Non-pigmented ciliary epithelial cell (primary cell): ENCODE measurements around the gene UGP2.
"Not testable (repeated sequence)": the region's sequence is repeated elsewhere in the genome, so short reads cannot be mapped to it uniquely, and the experiment has no call there.

Experiments
- DNase-seq: peaks from one replicate; pipeline ENCODE4 v3.0.0-alpha.2; 2010; ENCODE audit warnings: low read depth

Gene UGP2

DNA sequence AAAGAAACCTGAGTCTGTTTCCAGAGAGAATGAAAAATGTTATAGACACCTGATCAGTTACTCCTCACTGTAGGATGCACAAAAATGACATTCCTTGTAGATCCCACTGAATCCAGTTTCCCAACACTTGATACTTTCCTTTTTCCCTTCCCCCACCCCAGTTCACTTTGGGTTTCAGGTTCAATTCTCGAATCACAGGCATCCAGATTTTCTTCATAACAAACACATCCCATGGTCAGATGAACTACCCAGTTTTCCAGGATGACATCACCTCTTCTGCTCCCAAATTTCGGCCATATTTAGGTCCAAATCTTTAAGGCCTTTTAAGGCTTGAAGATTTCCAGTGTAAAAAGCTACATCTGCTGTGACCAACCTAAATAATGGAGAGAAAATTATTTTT lies 51.5 kb downstream of the UGP2 start:
- DNase-seq, result no peak

DNA sequence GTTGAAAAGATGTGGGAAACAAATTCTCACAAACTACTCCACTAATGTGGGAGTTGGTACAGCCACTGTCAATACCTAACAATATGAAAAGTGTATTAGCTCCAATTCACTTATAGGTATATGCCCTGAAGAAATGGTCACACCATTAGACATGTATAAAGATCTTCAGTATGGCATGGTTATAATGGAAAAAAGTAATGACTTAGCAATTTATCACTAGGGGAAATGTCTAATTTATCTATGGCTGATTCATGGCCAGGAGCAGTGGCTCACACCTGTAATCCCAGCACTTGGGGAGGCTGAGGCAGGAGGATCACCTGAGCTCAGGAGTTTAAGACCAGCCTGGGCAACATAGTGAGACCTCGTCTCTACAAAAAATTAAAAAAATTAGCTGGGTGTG lies 52.5 kb downstream of the UGP2 start:
- DNase-seq, result no peak

DNA sequence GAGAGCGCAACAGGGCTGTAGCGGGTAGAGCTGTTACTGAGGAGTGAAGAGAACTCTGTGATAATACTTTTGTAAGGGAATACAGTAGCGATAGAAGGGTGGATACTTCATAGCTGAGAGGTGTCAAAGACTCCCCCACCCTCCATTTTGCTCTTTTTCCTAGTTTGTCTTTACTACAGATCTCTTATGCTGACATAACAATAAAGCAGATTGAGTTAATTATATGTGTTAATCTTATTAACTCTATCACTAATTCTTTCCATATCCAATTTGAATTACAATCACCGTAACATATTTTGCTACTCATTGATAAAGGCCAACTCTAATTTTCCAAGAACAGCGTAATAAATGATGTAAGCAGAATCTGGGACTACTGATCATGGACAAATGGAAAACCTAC lies 57.1 kb downstream of the UGP2 start:
- DNase-seq, result no peak

DNA sequence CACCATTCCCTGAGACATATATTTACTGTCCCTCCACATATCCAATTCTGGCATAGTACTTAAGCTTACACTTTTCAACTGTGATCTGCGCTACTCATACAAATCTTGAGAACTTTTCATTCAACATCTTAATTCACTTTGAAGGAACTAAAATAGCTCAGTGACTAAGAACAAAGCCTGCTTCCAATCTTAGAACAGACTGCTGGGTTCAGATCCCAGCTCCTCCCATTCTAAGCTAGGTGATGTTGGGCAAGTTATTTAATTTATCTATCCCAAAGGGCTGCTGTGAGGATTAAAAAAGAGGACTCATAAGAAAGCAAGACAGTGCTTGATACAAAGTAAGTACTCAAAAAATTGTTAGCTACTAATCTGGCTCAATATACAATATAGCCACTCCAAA lies 57.9 kb downstream of the UGP2 start:
- DNase-seq, result no peak

- no peak for DNase-seq
Measured at GRCh38 chr2:63902149-63902548, 60.5 kb downstream of the UGP2 start.

GRCh38 chr2:63903003-63903402 lies 61.3 kb downstream of the UGP2 start:
- DNase-seq, result peak; percentile 22

DNA sequence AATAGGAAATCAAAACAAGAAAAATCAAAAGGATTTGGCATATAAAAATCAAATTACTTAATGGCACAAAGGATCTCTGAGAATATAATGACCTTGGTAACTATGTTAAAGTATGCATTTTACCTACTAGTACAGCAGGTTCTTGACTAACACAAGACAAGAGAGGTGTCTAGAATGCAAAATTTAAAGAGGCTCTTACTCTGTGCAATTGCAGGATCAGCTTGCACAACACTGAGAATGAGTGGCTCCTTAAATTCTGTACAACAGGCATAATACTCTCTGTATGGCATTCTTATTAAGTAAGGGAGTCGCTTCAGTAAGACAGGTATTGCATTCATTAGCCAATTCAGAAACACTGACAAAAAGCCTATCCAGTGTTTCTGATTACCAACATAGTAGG lies 72.6 kb downstream of the UGP2 start:
- no peak for DNase-seq

GRCh38 chr2:63926815-63927214 lies 85.1 kb downstream of the UGP2 start:
- DNase-seq, result no peak

- not testable (repeated sequence) for DNase-seq
Measured at GRCh38 chr2:63932104-63932503, 90.4 kb downstream of the UGP2 start.
